ENCODE data around the gene PITPNC1. TPM values are rescaled to one million over a fixed set of nuclear protein-coding genes. Genes with fewer than 3 reads are reported as not detected.

Gene PITPNC1
- total RNA-seq, 1 experiment from 2014 or later, result 37.5 TPM

GRCh38 chr17:67633751-67634211 is 256.7 kb downstream of the PITPNC1 start:
- no CpG with 5 or more reads among the region's 10 CpGs for WGBS (ENCODE audit: extremely low coverage, insufficient read length, low lambda C conversion rate)

More at GRCh38 chr17:67633751-67634211, 256.7 kb downstream of the PITPNC1 start:
- Histone ChIP-seq H4K5ac (ENCODE audit: insufficient read length, low read depth, low read length) (no peak overlapping the region), H3K23ac (ENCODE audit: insufficient read length, low read depth, low read length) (no peak overlapping the region), H3K4me1 (ENCODE audit: insufficient read depth, low read length) (no peaks in the 10 kb centered on the region), H2AFZ (ENCODE audit: low read length) (no peak overlapping the region), H4K20me1 (ENCODE audit: control insufficient read depth, insufficient read depth, insufficient read length) (no peaks in the 10 kb centered on the region), H3K27ac (ENCODE audit: insufficient read length, low read depth, low read length) (no peak overlapping the region), H2BK5ac (ENCODE audit: insufficient read length, low read length) (no peak overlapping the region), H2AK5ac (ENCODE audit: insufficient read length, low read length) (no peak overlapping the region), H3K14ac (ENCODE audit: insufficient read depth, low read length) (no peak overlapping the region), H3K4ac (ENCODE audit: low read depth, low read length) (no peak overlapping the region), H4K8ac (replicated peaks; ENCODE audit: insufficient read length, low read depth, low read length) (no peak overlapping the region), H3K9me3 (ENCODE audit: control insufficient read depth, low read depth, low read length) (no peaks in the 10 kb centered on the region), H3K4me2 (ENCODE audit: insufficient read depth, insufficient read length, low read length) (no peak overlapping the region), H4K91ac (ENCODE audit: insufficient read length, low read depth, low read length) (no peak overlapping the region), H2BK120ac (ENCODE audit: low read depth, low read length, poor library complexity, severe bottlenecking) (no peak overlapping the region), H3K27me3 (ENCODE audit: insufficient read depth, low read length) (no peaks in the 10 kb centered on the region), H3K9ac (ENCODE audit: extremely low read depth, insufficient read length, low read length) (no peak overlapping the region), H3K56ac (ENCODE audit: insufficient read length, low read depth, low read length) (no peak overlapping the region), H3K23me2 (ENCODE audit: insufficient read length, low read depth, low read length, poor library complexity, severe bottlenecking) (no peaks in the 10 kb centered on the region), H3T11ph (ENCODE audit: low read length) (no peak overlapping the region), H3K79me2 (ENCODE audit: insufficient read depth, low read length) (no peaks in the 10 kb centered on the region), H3K79me1 (ENCODE audit: insufficient read depth, low read depth, low read length, poor library complexity, severe bottlenecking) (no peaks in the 10 kb centered on the region), H2BK15ac (ENCODE audit: low read depth, low read length) (no peak overlapping the region), H3K18ac (ENCODE audit: insufficient read length, low read depth, low read length) (no peak overlapping the region), H2BK20ac (ENCODE audit: low read depth, low read length, poor library complexity, severe bottlenecking) (no peak overlapping the region), H2BK12ac (ENCODE audit: insufficient read length, low read depth, low read length) (no peak overlapping the region)
- H3K36me3 Mint-ChIP-seq (ENCODE audit: insufficient read depth in 1 of 3, low read depth in 3 of 3), result peaks cover 0 to 20% (median 14%) of the 10 kb centered on the region in 3 experiments; a peak in 6 of 7 replicates
- TF ChIP-seq, protein P1, sequence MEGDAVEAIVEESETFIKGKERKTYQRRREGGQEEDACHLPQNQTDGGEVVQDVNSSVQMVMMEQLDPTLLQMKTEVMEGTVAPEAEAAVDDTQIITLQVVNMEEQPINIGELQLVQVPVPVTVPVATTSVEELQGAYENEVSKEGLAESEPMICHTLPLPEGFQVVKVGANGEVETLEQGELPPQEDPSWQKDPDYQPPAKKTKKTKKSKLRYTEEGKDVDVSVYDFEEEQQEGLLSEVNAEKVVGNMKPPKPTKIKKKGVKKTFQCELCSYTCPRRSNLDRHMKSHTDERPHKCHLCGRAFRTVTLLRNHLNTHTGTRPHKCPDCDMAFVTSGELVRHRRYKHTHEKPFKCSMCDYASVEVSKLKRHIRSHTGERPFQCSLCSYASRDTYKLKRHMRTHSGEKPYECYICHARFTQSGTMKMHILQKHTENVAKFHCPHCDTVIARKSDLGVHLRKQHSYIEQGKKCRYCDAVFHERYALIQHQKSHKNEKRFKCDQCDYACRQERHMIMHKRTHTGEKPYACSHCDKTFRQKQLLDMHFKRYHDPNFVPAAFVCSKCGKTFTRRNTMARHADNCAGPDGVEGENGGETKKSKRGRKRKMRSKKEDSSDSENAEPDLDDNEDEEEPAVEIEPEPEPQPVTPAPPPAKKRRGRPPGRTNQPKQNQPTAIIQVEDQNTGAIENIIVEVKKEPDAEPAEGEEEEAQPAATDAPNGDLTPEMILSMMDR (conservative IDR thresholded peaks at IDR 0.05), result no peak
- DNase-seq, result no peak
- H3K27me3 Mint-ChIP-seq (ENCODE audit: low read depth), result no peaks in the 10 kb centered on the region
- H3K4me1 Mint-ChIP-seq, result peaks cover 9 to 14% of the 10 kb centered on the region in 2 experiments
- no peak overlapping the region for H3K4me3 Mint-ChIP-seq
- H3K9me3 Mint-ChIP-seq, result no peaks in the 10 kb centered on the region
- H3K27ac Mint-ChIP-seq, result no peak overlapping the region

All from H9 (cell line).